ENCODE data around the gene ATF6B. TPM values are rescaled to one million over a fixed set of nuclear protein-coding genes. Genes with fewer than 3 reads are reported as not detected.

The ATF6B gene
- total and polyA plus RNA-seq, 2 of the 13 experiments (the other 11 are each of a cell fraction or from before 2014, with no cell fraction given), result 18.1 to 44.0 TPM

- TF ChIP-seq SNRNP70 (IDR thresholded peaks at IDR 0.05; ENCODE audit: low read depth, low read length) (no peak), ZNF496 (CRISPR knock-in tag; IDR thresholded peaks at IDR 0.05; ENCODE audit: insufficient replicate concordance) (no peak), ZNF746 (CRISPR knock-in tag; IDR thresholded peaks at IDR 0.05) (no peak), NFIC (IDR thresholded peaks at IDR 0.05; ENCODE audit: low read length) (no peak)
- TF ChIP-seq, protein P1, sequence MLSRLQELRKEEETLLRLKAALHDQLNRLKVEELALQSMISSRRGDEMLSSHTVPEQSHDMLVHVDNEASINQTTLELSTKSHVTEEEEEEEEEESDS (CRISPR knock-in tag; IDR thresholded peaks at IDR 0.05; ENCODE audit: borderline replicate concordance), result no peak
- TF ChIP-seq, protein P2, sequence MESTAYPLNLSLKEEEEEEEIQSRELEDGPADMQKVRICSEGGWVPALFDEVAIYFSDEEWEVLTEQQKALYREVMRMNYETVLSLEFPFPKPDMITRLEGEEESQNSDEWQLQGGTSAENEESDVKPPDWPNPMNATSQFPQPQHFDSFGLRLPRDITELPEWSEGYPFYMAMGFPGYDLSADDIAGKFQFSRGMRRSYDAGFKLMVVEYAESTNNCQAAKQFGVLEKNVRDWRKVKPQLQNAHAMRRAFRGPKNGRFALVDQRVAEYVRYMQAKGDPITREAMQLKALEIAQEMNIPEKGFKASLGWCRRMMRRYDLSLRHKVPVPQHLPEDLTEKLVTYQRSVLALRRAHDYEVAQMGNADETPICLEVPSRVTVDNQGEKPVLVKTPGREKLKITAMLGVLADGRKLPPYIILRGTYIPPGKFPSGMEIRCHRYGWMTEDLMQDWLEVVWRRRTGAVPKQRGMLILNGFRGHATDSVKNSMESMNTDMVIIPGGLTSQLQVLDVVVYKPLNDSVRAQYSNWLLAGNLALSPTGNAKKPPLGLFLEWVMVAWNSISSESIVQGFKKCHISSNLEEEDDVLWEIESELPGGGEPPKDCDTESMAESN (CRISPR knock-in tag; conservative IDR thresholded peaks at IDR 0.05), result no peak
- Histone ChIP-seq H3K36me3 (replicated peaks in 1 of 2; ENCODE audit: control insufficient read depth in 1 of 2, insufficient read depth in 2 of 2, low read length in 2 of 2) (no peaks in the 10 kb centered on the region), H3K4me2 (ENCODE audit: low read depth, low read length) (no peak overlapping the region), H3K27me3 (ENCODE audit: control insufficient read depth in 1 of 2, insufficient read depth in 2 of 2, low read length in 2 of 2) (peaks cover 8 to 83% of the 10 kb centered on the region in 2 experiments; a peak in 4 of 5 replicates), H3K9me3 (ENCODE audit: low read length) (no peaks in the 10 kb centered on the region), H4K20me1 (ENCODE audit: insufficient read depth, low read length) (no peaks in the 10 kb centered on the region), H3K79me2 (ENCODE audit: insufficient read depth, low read length) (no peaks in the 10 kb centered on the region), H3K9ac (ENCODE audit: insufficient read depth, low read depth, low read length) (no peak overlapping the region), H3K27ac (ENCODE audit: extremely low read length, insufficient read depth, low read length) (no peak overlapping the region), H2AFZ (ENCODE audit: low read length) (no peak overlapping the region), H3K4me3 (replicated peaks in 1 of 3; ENCODE audit: insufficient read depth in 1 of 3, low read depth in 2 of 3, low read length in 3 of 3) (no peak overlapping the region), H3K4me1 (ENCODE audit: insufficient read depth, low read length) (peaks cover 15% of the 10 kb centered on the region)
- ATAC-seq, result peak; percentile 22; the same call in 2 of the 3 replicates
- ChIA-PET CTCF (ENCODE audit: low intra/inter-chr PET ratio, low total read pairs) (no interaction called here), POLR2A (no interaction called here)
- intact Hi-C loops (cut with micrococcal nuclease; ENCODE audit: unreplicated experiment) (no loop called here), in situ Hi-C loops (cut with HindIII; ENCODE audit: extremely low pct_ligation_motif_present, low pct_unique_long_range_greater_than_20kb) (loop anchor here (25.0 kb wide), 1 partner anchor 708 kb away; no protein-coding TSS in a partner anchor)
- FAIRE-seq, result no peak
- BruUV-seq (replicated peaks), result no TSS peak
- 45% methylated on average over 7 of the region's 7 CpGs for WGBS (ENCODE audit: low lambda C conversion rate)
- no peak for DNase-seq (ENCODE audit: low spot score)
Observed at GRCh38 chr6:32079566-32080290, 48.3 kb downstream of the ATF6B start.

All from HepG2 (cell line).